IMR-90 (cell line): ENCODE results near the gene CDH12. TPM values are rescaled to one million over a fixed set of nuclear protein-coding genes. Genes with fewer than 3 reads are reported as not detected.

Source experiments
- ATAC-seq: fragments of 200-7000 bp; cut with Tn5 transposase; 2 replicates; pipeline ENCODE4 v1.9.1; 2020; ENCODE audit warnings: low read depth, mild to moderate bottlenecking, moderate library complexity
- BruUV-seq: library from RNA; stranded (reverse); fragments of 400-500 nt; replicated peaks from 2 replicates; lab custom pipeline; 2021; lab: Mats Ljungman, UMichigan
- CTCF ChIA-PET: fragments of 300-600 bp; formaldehyde crosslinking; extraction: SDS; loops from one replicate; lab custom pipeline; 2021; ENCODE audit warnings: antibody characterized with exemption; lab: Yijun Ruan, JAX
- POLR2A ChIA-PET: fragments of 300-600 bp; sonication (Branson Sonifier 250); formaldehyde crosslinking; loops from one replicate; lab custom pipeline; 2022; ENCODE audit warnings: antibody characterized with exemption; ENCODE audit not compliant: unreplicated experiment; lab: Charles Lee
- DNase-seq: peaks from one replicate; pipeline ENCODE4 v3.0.0; 2013
- H2AFZ ChIP-seq: replicated peaks from 2 replicates; pipeline ENCODE3; 2013; ENCODE audit warnings: low read length, mild to moderate bottlenecking; ENCODE audit not compliant: poor library complexity
- H2AK5ac ChIP-seq: 2 replicates; pipeline ENCODE4 v1.6.1; 2013; ENCODE audit warnings: low read depth, low read length, inconsistent platforms
- H2AK9ac ChIP-seq: replicated peaks from 2 replicates; pipeline ENCODE3; 2013; ENCODE audit warnings: mild to moderate bottlenecking, low read depth, low read length, moderate library complexity; ENCODE audit not compliant: poor library complexity
- H2BK120ac ChIP-seq: 2 replicates; pipeline ENCODE4 v1.6.1; 2013; ENCODE audit warnings: low read depth, low read length, inconsistent platforms
- H2BK15ac ChIP-seq: 3 replicates; pipeline ENCODE4 v1.6.1; 2013; ENCODE audit warnings: low read depth, low read length, inconsistent platforms
- H2BK20ac ChIP-seq: 2 replicates; pipeline ENCODE4 v1.6.1; 2013; ENCODE audit warnings: low read depth, mild to moderate bottlenecking, inconsistent platforms, low read length, moderate library complexity
- H2BK5ac ChIP-seq: 2 replicates; pipeline ENCODE4 v1.6.1; 2013; ENCODE audit warnings: mild to moderate bottlenecking, low read depth, low read length, inconsistent platforms; ENCODE audit not compliant: poor library complexity, severe bottlenecking
- H3K14ac ChIP-seq: replicated peaks from 2 replicates; pipeline ENCODE4 v1.6.1; 2013; ENCODE audit warnings: low read depth, low read length, inconsistent platforms
- H3K18ac ChIP-seq: 2 replicates; pipeline ENCODE4 v1.6.1; 2013; ENCODE audit warnings: low read depth, low read length, control low read depth
- H3K23ac ChIP-seq: 2 replicates; pipeline ENCODE4 v1.6.1; 2013; ENCODE audit warnings: low read depth, low read length, inconsistent platforms
- H3K27ac ChIP-seq: 2 replicates; pipeline ENCODE4 v1.5.1; 2013; ENCODE audit warnings: mild to moderate bottlenecking, control low read depth, low read length; ENCODE audit not compliant: insufficient read depth
- H3K27me3 ChIP-seq: 2 replicates; pipeline ENCODE4 v1.6.1; 2013; ENCODE audit warnings: low read length; ENCODE audit not compliant: control insufficient read depth, insufficient read depth
- H3K36me3 ChIP-seq: 2 replicates; pipeline ENCODE4 v1.6.1; 2013; ENCODE audit warnings: low read length, mixed read lengths; ENCODE audit not compliant: control insufficient read depth, insufficient read depth
- H3K4ac ChIP-seq: 2 replicates; pipeline ENCODE4 v1.6.1; 2013; ENCODE audit warnings: low read depth, low read length, inconsistent platforms
- H3K4me1 ChIP-seq: 2 replicates; pipeline ENCODE4 v1.6.1; 2013; ENCODE audit warnings: low read length, mixed read lengths; ENCODE audit not compliant: control insufficient read depth, insufficient read depth
- H3K4me2 ChIP-seq: 2 replicates; pipeline ENCODE4 v1.6.1; 2013; ENCODE audit warnings: low read depth, mild to moderate bottlenecking, control low read depth, low read length, moderate library complexity
- H3K4me3 ChIP-seq: 2 replicates; pipeline ENCODE4 v1.5.1; 2013; ENCODE audit warnings: low read depth, mild to moderate bottlenecking, control low read depth, low read length, moderate library complexity; ENCODE audit not compliant: insufficient read depth
- H3K56ac ChIP-seq: 2 replicates; pipeline ENCODE4 v1.6.1; 2013; ENCODE audit warnings: low read length, inconsistent platforms; ENCODE audit not compliant: insufficient read depth; ENCODE audit errors: extremely low read depth
- H3K79me1 ChIP-seq, 2 experiments: 2 replicates each; pipeline ENCODE4 v1.6.1; 2013; ENCODE audit warnings: low read length in 2 of 2, inconsistent platforms in 1 of 2, low read depth in 1 of 2
- H3K9ac ChIP-seq: 2 replicates; pipeline ENCODE4 v1.6.1; 2013; ENCODE audit warnings: low read depth, low read length, control low read depth
- H3K9me1 ChIP-seq: 2 replicates; pipeline ENCODE4 v1.6.1; 2013; ENCODE audit warnings: low read length, inconsistent platforms; ENCODE audit not compliant: insufficient read depth
- H3K9me3 ChIP-seq: 2 replicates; pipeline ENCODE4 v1.6.1; 2013; ENCODE audit warnings: low read length; ENCODE audit not compliant: control insufficient read depth, insufficient read depth
- H4K20me1 ChIP-seq: 2 replicates; pipeline ENCODE4 v1.6.1; 2013; ENCODE audit warnings: low read length, inconsistent platforms; ENCODE audit not compliant: insufficient read depth
- H4K5ac ChIP-seq: 2 replicates; pipeline ENCODE4 v1.6.1; 2013; ENCODE audit warnings: mild to moderate bottlenecking, low read depth, low read length, control low read depth
- H4K8ac ChIP-seq, 2 experiments: 2 replicates each; pipeline ENCODE4 v1.6.1; 2013; ENCODE audit warnings: low read depth in 2 of 2, low read length in 2 of 2, control low read depth in 1 of 2, inconsistent platforms in 1 of 2
- H4K91ac ChIP-seq: 2 replicates; pipeline ENCODE4 v1.6.1; 2013; ENCODE audit warnings: low read depth, low read length, inconsistent platforms; ENCODE audit not compliant: insufficient read depth
- BHLHE40 ChIP-seq: fragments of 150-350 bp; IDR thresholded peaks from 2 replicates; pipeline ENCODE4 v1.6.1; 2016; ENCODE audit warnings: mild to moderate bottlenecking, low read depth, low read length
- ELK1 ChIP-seq: fragments of 150-350 bp; IDR thresholded peaks from 2 replicates; pipeline ENCODE4 v1.6.1; 2016; ENCODE audit warnings: low read depth, mild to moderate bottlenecking, low read length, moderate library complexity, borderline replicate concordance
- FOS ChIP-seq: fragments of 150-350 bp; IDR thresholded peaks from 2 replicates; pipeline ENCODE4 v1.6.1; 2016; ENCODE audit warnings: low read depth, low read length
- MAFK ChIP-seq: IDR thresholded peaks from 2 replicates; pipeline ENCODE4 v1.6.1; 2012; ENCODE audit warnings: low read depth, low read length, improper control_type of control experiment
- MAZ ChIP-seq: IDR thresholded peaks from 2 replicates; pipeline ENCODE4 v1.6.1; 2012; ENCODE audit warnings: low read depth, mild to moderate bottlenecking, low read length, improper control_type of control experiment, moderate library complexity, borderline replicate concordance
- MXI1 ChIP-seq: IDR thresholded peaks from 2 replicates; pipeline ENCODE4 v1.6.1; 2012; ENCODE audit warnings: low read depth, mild to moderate bottlenecking, low read length, moderate library complexity, borderline replicate concordance
- NFE2L2 ChIP-seq: fragments of 150-350 bp; IDR thresholded peaks from 2 replicates; pipeline ENCODE4 v1.6.1; 2016; ENCODE audit warnings: low read depth, mild to moderate bottlenecking, low read length
- POLR2A ChIP-seq: IDR thresholded peaks from 2 replicates; pipeline ENCODE4 v1.6.1; 2012; ENCODE audit warnings: mild to moderate bottlenecking, low read depth, low read length
- RAD21 ChIP-seq: IDR thresholded peaks from 2 replicates; pipeline ENCODE4 v1.6.1; 2012; ENCODE audit warnings: low read length, improper control_type of control experiment
- RCOR1 ChIP-seq: IDR thresholded peaks from 2 replicates; pipeline ENCODE4 v1.6.1; 2012; ENCODE audit warnings: mild to moderate bottlenecking, low read length, improper control_type of control experiment; ENCODE audit not compliant: insufficient replicate concordance
- RFX5 ChIP-seq: IDR thresholded peaks from 2 replicates; pipeline ENCODE4 v1.8.0; 2012; ENCODE audit warnings: low read depth, mild to moderate bottlenecking, low read length, moderate library complexity
- SMC3 ChIP-seq: fragments of 150-350 bp; IDR thresholded peaks from 2 replicates; pipeline ENCODE4 v1.6.1; 2016; ENCODE audit warnings: low read depth, mild to moderate bottlenecking, antibody characterized with exemption, low read length, moderate library complexity
- WGBS, 2 experiments: methylation state at CpG; one replicate each; pipeline versions ENCODE4 v1.1.5 to v1.1.7; 2013; ENCODE audit warnings: missing lambda C conversion rate in 2 of 2; ENCODE audit not compliant: insufficient read length in 1 of 2; ENCODE audit errors: extremely low coverage in 2 of 2; 5-methylcytosine and 5-hydroxymethylcytosine counted together
- dilution Hi-C: fragments of 300-500 bp; cut with HindIII; formaldehyde crosslinking; loops from one replicate; pipeline ENCODE4 v1.14.3; 2018; ENCODE audit warnings: low sequenced_read_pairs; ENCODE audit not compliant: unreplicated experiment
- in situ Hi-C: fragments of 300-500 bp; cut with MboI; formaldehyde crosslinking; loops from 3 replicates; pipeline ENCODE4 v1.14.3; 2019; ENCODE audit warnings: low sequenced_read_pairs, inconsistent platforms, mixed read lengths
- intact Hi-C: fragments of 100-400 bp; cut with micrococcal nuclease; formaldehyde crosslinking; loops from 2 replicates; pipeline ENCODE4 v1.10.0; 2022
- polyA plus RNA-seq, 3 experiments: library from polyadenylated mRNA; depleted of rRNA; stranded (reverse); fragments of >200 nt; gene quantifications; 2 replicates each; pipeline ENCODE4 v1.2.3, GENCODE V29; 2012; ENCODE audit warnings: low replicate concordance in 1 of 3
- total RNA-seq: library from RNA; depleted of rRNA; stranded (reverse); fragments of >200 nt; gene quantifications from 2 replicates; pipeline ENCODE4 v1.2.3, GENCODE V29; 2012
- TF ChIP-seq, protein P1 (sequence below): conservative IDR thresholded peaks from 2 replicates; pipeline ENCODE4 v1.5.1; 2012; ENCODE audit warnings: mild to moderate bottlenecking, low read depth, low read length, improper control_type of control experiment

Gene CDH12
- total and polyA plus RNA-seq, 2 of the 4 experiments (the other 2 are of a cell fraction): not detected

GRCh38 chr5:22249209-22249729 is 603.9 kb downstream of the CDH12 start:
- H3K27ac ChIP-seq: no peak overlapping the region
- H2AK5ac ChIP-seq: no peak overlapping the region
- H3K4me2 ChIP-seq: no peak overlapping the region
- no peaks in the 10 kb centered on the region for H3K9me1 ChIP-seq
- no peak overlapping the region for H2BK5ac ChIP-seq
- no peaks in the 10 kb centered on the region for H3K79me1 ChIP-seq
- ChIA-PET POLR2A (no interaction called here), CTCF (no interaction called here)
- no peaks in the 10 kb centered on the region for H3K4me1 ChIP-seq
- H2AK9ac ChIP-seq: no peak overlapping the region
- H4K91ac ChIP-seq: no peak overlapping the region
- no peak for DNase-seq
- no CpG with 5 or more reads among the region's 7 CpGs for WGBS, 2 experiments
- H3K9ac ChIP-seq: no peak overlapping the region
- no peak overlapping the region for H2BK20ac ChIP-seq
- TF ChIP-seq RCOR1 (no peak), FOS (no peak), POLR2A (no peak), SMC3 (no peak), MAFK (no peak), NFE2L2 (no peak), RAD21 (no peak), MAZ (no peak), MXI1 (no peak), RFX5 (no peak), ELK1 (no peak), BHLHE40 (no peak)
- TF ChIP-seq, protein P1, sequence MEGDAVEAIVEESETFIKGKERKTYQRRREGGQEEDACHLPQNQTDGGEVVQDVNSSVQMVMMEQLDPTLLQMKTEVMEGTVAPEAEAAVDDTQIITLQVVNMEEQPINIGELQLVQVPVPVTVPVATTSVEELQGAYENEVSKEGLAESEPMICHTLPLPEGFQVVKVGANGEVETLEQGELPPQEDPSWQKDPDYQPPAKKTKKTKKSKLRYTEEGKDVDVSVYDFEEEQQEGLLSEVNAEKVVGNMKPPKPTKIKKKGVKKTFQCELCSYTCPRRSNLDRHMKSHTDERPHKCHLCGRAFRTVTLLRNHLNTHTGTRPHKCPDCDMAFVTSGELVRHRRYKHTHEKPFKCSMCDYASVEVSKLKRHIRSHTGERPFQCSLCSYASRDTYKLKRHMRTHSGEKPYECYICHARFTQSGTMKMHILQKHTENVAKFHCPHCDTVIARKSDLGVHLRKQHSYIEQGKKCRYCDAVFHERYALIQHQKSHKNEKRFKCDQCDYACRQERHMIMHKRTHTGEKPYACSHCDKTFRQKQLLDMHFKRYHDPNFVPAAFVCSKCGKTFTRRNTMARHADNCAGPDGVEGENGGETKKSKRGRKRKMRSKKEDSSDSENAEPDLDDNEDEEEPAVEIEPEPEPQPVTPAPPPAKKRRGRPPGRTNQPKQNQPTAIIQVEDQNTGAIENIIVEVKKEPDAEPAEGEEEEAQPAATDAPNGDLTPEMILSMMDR: no peak
- no peak overlapping the region for H3K23ac ChIP-seq
- no peak overlapping the region for H3K4me3 ChIP-seq
- H3K18ac ChIP-seq: no peak overlapping the region
- H3K27me3 ChIP-seq: no peaks in the 10 kb centered on the region
- intact Hi-C loops: no loop called here
- no TSS peak for BruUV-seq
- dilution Hi-C loops: no loop called here
- H2BK120ac ChIP-seq: no peak overlapping the region
- no peaks in the 10 kb centered on the region for H4K20me1 ChIP-seq
- H4K8ac ChIP-seq: no peak overlapping the region
- in situ Hi-C loops: no loop called here
- H3K4ac ChIP-seq: no peak overlapping the region
- H3K9me3 ChIP-seq: no peaks in the 10 kb centered on the region
- H4K5ac ChIP-seq: no peak overlapping the region
- H2BK15ac ChIP-seq: no peak overlapping the region
- ATAC-seq: no peak
- H3K56ac ChIP-seq: no peak overlapping the region
- no peak overlapping the region for H3K14ac ChIP-seq
- no peaks in the 10 kb centered on the region for H3K36me3 ChIP-seq
- H2AFZ ChIP-seq: no peak overlapping the region
